ENCODE data around the gene CEP104. TPM values are rescaled to one million over a fixed set of nuclear protein-coding genes. Genes with fewer than 3 reads are reported as not detected.
"Not testable (repeated sequence)": the region's sequence is repeated elsewhere in the genome, so short reads cannot be mapped to it uniquely, and the experiment has no call there.

Gene CEP104
- total and polyA plus RNA-seq, 4 experiments from 2014 or later = 10.3 to 64.4 (median 47.4) TPM

DNA sequence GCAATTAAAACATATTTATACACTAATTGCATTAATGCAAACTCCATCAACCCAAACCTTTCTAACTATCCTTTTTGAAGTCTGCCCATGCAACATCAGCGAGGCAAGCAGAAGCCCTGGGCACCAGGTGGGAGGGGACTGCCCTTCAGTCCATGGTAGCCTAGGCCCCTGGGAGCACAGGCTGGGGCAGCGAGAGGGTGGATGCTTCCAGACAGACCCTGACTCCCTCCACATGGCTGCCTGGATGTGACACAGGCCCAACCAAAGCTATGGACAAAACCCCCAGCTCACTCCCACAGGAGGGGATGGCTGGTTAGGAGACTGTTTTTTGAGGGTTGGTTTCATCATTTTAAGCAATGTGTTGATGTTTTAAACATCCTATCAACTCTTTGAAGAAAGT is 42.9 kb downstream of the CEP104 start:
- Histone ChIP-seq H3K9me3 (ENCODE audit: control insufficient read depth in 1 of 2, low read length in 2 of 2) (no peaks in the 10 kb centered on the region), H3K27ac (ENCODE audit: low read depth, low read length) (no peak overlapping the region), H3K36me3 (ENCODE audit: insufficient read depth, low read length) (no peaks in the 10 kb centered on the region), H3K4me1 (ENCODE audit: insufficient read depth, low read length) (no peaks in the 10 kb centered on the region), H3K4me3 (ENCODE audit: low read length in 2 of 2) (no peak overlapping the region), H3K27me3 (ENCODE audit: insufficient read depth, low read length) (no peaks in the 10 kb centered on the region)
- Mint-ChIP-seq H3K27me3 (no peaks in the 10 kb centered on the region), H3K36me3 (peaks cover 17 to 26% of the 10 kb centered on the region in 2 donors), H3K9me3 (no peaks in the 10 kb centered on the region), H3K27ac (no peak overlapping the region), H3K4me3 (no peak overlapping the region), H3K4me1 (peaks cover 0 to 2% (median 0%) of the 10 kb centered on the region in 4 donors)
- intact Hi-C loops (cut with micrococcal nuclease) = no loop called here
- ChIA-PET CTCF (ENCODE audit: partially characterized antibody) (no interaction called here), POLR2A (ENCODE audit: partially characterized antibody) (no interaction called here)
- no peak for DNase-seq

GRCh38 chr1:3811595-3811911 is 45.5 kb downstream of the CEP104 start:
- no peak overlapping the region for H3K4me3 Mint-ChIP-seq
- peak overlapping the region in 1 of 7 donors; percentile 29 for H3K27ac Mint-ChIP-seq
- H3K4me3 ChIP-seq (ENCODE audit: low read length in 2 of 2) = no peak overlapping the region
- intact Hi-C loops (cut with micrococcal nuclease) = no loop called here
- ChIA-PET CTCF (ENCODE audit: partially characterized antibody) (no interaction called here), POLR2A (ENCODE audit: partially characterized antibody) (no interaction called here)
- no peaks in the 10 kb centered on the region for H3K27me3 ChIP-seq (ENCODE audit: insufficient read depth, low read length)
- H3K36me3 ChIP-seq (ENCODE audit: insufficient read depth, low read length) = no peaks in the 10 kb centered on the region
- H3K9me3 Mint-ChIP-seq = peaks cover 0 to 1% (median 0%) of the 10 kb centered on the region in 8 donors
- no peak overlapping the region for H3K27ac ChIP-seq (ENCODE audit: low read depth, low read length)
- peaks cover 0 to 2% of the 10 kb centered on the region in 2 donors for H3K27me3 Mint-ChIP-seq
- DNase-seq = no peak
- H3K9me3 ChIP-seq (ENCODE audit: control insufficient read depth in 1 of 2, low read length in 2 of 2) = no peaks in the 10 kb centered on the region
- H3K4me1 Mint-ChIP-seq = peaks cover 0 to 2% (median 0%) of the 10 kb centered on the region in 4 donors
- peaks cover 13 to 16% of the 10 kb centered on the region in 2 donors for H3K36me3 Mint-ChIP-seq
- no peaks in the 10 kb centered on the region for H3K4me1 ChIP-seq (ENCODE audit: insufficient read depth, low read length)

DNA sequence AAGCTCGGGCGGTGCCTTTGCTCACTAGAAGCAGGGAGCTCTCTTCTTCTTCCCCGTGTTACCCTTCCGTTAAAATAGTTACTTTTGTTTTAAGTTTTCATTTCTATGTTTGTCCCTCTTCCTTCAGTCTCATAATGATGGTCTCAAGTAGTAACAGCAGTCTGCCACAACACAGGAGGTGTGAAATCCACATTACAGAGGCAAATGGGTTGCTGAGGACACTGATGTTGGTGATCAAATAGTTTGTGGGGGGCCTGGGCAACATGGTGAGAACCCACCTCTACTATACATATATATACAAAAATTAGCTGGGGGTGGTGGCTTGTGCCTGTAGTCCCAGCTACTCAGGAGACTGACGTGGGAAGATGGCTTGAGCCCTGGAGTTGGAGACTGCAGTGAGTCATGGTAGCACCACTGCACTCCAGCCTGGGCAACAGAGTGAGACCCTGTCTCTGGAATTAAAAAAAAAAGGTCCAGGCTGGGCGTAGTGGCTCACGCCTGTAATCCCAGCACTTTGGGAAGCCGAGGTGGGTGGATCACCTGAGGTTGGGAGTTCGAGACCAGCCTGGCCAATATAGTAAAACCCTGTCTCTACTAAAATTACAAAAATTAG is 46.8 kb downstream of the CEP104 start:
- intact Hi-C loops (cut with micrococcal nuclease); H3K4me1 ChIP-seq (ENCODE audit: insufficient read depth, low read length); POLR2A ChIA-PET (ENCODE audit: partially characterized antibody); H3K36me3 ChIP-seq (ENCODE audit: insufficient read depth, low read length); H3K9me3 ChIP-seq (ENCODE audit: control insufficient read depth in 1 of 2, low read length in 2 of 2); CTCF ChIA-PET (ENCODE audit: partially characterized antibody); H3K4me1 Mint-ChIP-seq; H3K4me3 Mint-ChIP-seq; H3K27me3 Mint-ChIP-seq; H3K4me3 ChIP-seq (ENCODE audit: low read length in 2 of 2); H3K27me3 ChIP-seq (ENCODE audit: insufficient read depth, low read length); H3K9me3 Mint-ChIP-seq; H3K27ac ChIP-seq (ENCODE audit: low read depth, low read length); DNase-seq: not testable (repeated sequence)
- Mint-ChIP-seq H3K27ac (peak overlapping the region in 1 of 7 donors; percentile 54), H3K36me3 (peaks cover 12 to 13% of the 10 kb centered on the region in 2 donors)

- Histone ChIP-seq H3K9me3 (ENCODE audit: control insufficient read depth in 1 of 2, low read length in 2 of 2) (no peaks in the 10 kb centered on the region), H3K27me3 (ENCODE audit: insufficient read depth, low read length) (no peaks in the 10 kb centered on the region), H3K4me1 (ENCODE audit: insufficient read depth, low read length) (no peaks in the 10 kb centered on the region), H3K36me3 (ENCODE audit: insufficient read depth, low read length) (no peaks in the 10 kb centered on the region), H3K27ac (ENCODE audit: low read depth, low read length) (no peak overlapping the region), H3K4me3 (ENCODE audit: low read length in 2 of 2) (no peak overlapping the region)
- H3K4me3 Mint-ChIP-seq = no peak overlapping the region
- peaks cover 2 to 4% of the 10 kb centered on the region in 2 donors for H3K27me3 Mint-ChIP-seq
- H3K9me3 Mint-ChIP-seq = peaks cover 0 to 5% (median 0%) of the 10 kb centered on the region in 8 donors
- peaks cover 7 to 8% of the 10 kb centered on the region in 2 donors for H3K36me3 Mint-ChIP-seq
- intact Hi-C loops (cut with micrococcal nuclease) = no loop called here
- peaks cover 0 to 2% (median 0%) of the 10 kb centered on the region in 4 donors for H3K4me1 Mint-ChIP-seq
- ChIA-PET CTCF (ENCODE audit: partially characterized antibody) (no interaction called here), POLR2A (ENCODE audit: partially characterized antibody) (no interaction called here)
- H3K27ac Mint-ChIP-seq = peak overlapping the region in 1 of 7 donors; percentile 54
- DNase-seq = no peak
Observed at GRCh38 chr1:3809680-3810079, 47.3 kb downstream of the CEP104 start.

- no peak overlapping the region for H3K27ac Mint-ChIP-seq
- peaks cover 0 to 2% (median 0%) of the 10 kb centered on the region in 4 donors for H3K4me1 Mint-ChIP-seq
- H3K4me1 ChIP-seq (ENCODE audit: insufficient read depth, low read length) = no peaks in the 10 kb centered on the region
- no peak overlapping the region for H3K4me3 Mint-ChIP-seq
- intact Hi-C loops (cut with micrococcal nuclease) = no loop called here
- H3K36me3 Mint-ChIP-seq = no peaks in the 10 kb centered on the region
- ChIA-PET CTCF (ENCODE audit: partially characterized antibody) (no interaction called here), POLR2A (ENCODE audit: partially characterized antibody) (no interaction called here)
- no peak for DNase-seq
- no peaks in the 10 kb centered on the region for H3K36me3 ChIP-seq (ENCODE audit: insufficient read depth, low read length)
- H3K4me3 ChIP-seq (ENCODE audit: low read length in 2 of 2) = no peak overlapping the region
- H3K27ac ChIP-seq (ENCODE audit: low read depth, low read length) = no peak overlapping the region
- peaks cover 0 to 5% (median 0%) of the 10 kb centered on the region in 8 donors for H3K9me3 Mint-ChIP-seq
- H3K27me3 Mint-ChIP-seq = peaks cover 9 to 10% of the 10 kb centered on the region in 2 donors
- no peaks in the 10 kb centered on the region for H3K9me3 ChIP-seq (ENCODE audit: control insufficient read depth in 1 of 2, low read length in 2 of 2)
- H3K27me3 ChIP-seq (ENCODE audit: insufficient read depth, low read length) = no peaks in the 10 kb centered on the region
Observed at GRCh38 chr1:3807769-3808168, 49.2 kb downstream of the CEP104 start.

- peaks cover 9 to 16% of the 10 kb centered on the region in 2 donors for H3K27me3 Mint-ChIP-seq
- ChIA-PET CTCF (ENCODE audit: partially characterized antibody) (interaction anchor here (1.5 kb wide), 1 partner anchor 29 kb away, joined by 3 read pairs; no protein-coding TSS in a partner anchor), POLR2A (ENCODE audit: partially characterized antibody) (no interaction called here)
- no peaks in the 10 kb centered on the region for H3K27me3 ChIP-seq (ENCODE audit: insufficient read depth, low read length)
- no peak overlapping the region for H3K27ac Mint-ChIP-seq
- H3K4me1 ChIP-seq (ENCODE audit: insufficient read depth, low read length) = no peaks in the 10 kb centered on the region
- no peak overlapping the region for H3K4me3 ChIP-seq (ENCODE audit: low read length in 2 of 2)
- H3K4me3 Mint-ChIP-seq = peak overlapping the region in 1 of 8 donors; percentile 42
- no peaks in the 10 kb centered on the region for H3K36me3 ChIP-seq (ENCODE audit: insufficient read depth, low read length)
- H3K36me3 Mint-ChIP-seq = no peaks in the 10 kb centered on the region
- H3K4me1 Mint-ChIP-seq = peaks cover 4 to 6% (median 4%) of the 10 kb centered on the region in 4 donors
- H3K9me3 ChIP-seq (ENCODE audit: control insufficient read depth in 1 of 2, low read length in 2 of 2) = no peaks in the 10 kb centered on the region
- intact Hi-C loops (cut with micrococcal nuclease) = no loop called here
- peaks cover 0 to 5% (median 0%) of the 10 kb centered on the region in 8 donors for H3K9me3 Mint-ChIP-seq
- no peak for DNase-seq
- no peak overlapping the region for H3K27ac ChIP-seq (ENCODE audit: low read depth, low read length)
Observed at GRCh38 chr1:3805038-3805437, 52.0 kb downstream of the CEP104 start.

GRCh38 chr1:3804627-3804944 is 52.4 kb downstream of the CEP104 start:
- CTCF ChIA-PET (ENCODE audit: partially characterized antibody) = interaction anchor here (1.5 kb wide), 1 partner anchor 29 kb away, joined by 3 read pairs; no protein-coding TSS in a partner anchor
- H3K36me3 ChIP-seq (ENCODE audit: insufficient read depth, low read length); H3K9me3 Mint-ChIP-seq; H3K27ac Mint-ChIP-seq; H3K36me3 Mint-ChIP-seq; H3K4me1 ChIP-seq (ENCODE audit: insufficient read depth, low read length); H3K4me3 ChIP-seq (ENCODE audit: low read length in 2 of 2); POLR2A ChIA-PET (ENCODE audit: partially characterized antibody); H3K27me3 ChIP-seq (ENCODE audit: insufficient read depth, low read length); H3K27ac ChIP-seq (ENCODE audit: low read depth, low read length); H3K9me3 ChIP-seq (ENCODE audit: control insufficient read depth in 1 of 2, low read length in 2 of 2); DNase-seq; H3K4me3 Mint-ChIP-seq; H3K4me1 Mint-ChIP-seq; intact Hi-C loops (cut with micrococcal nuclease): not testable (repeated sequence)
- peaks cover 9 to 19% of the 10 kb centered on the region in 2 donors for H3K27me3 Mint-ChIP-seq
